ENCODE data around the gene WAC.

- TF ChIP-seq EP300 (IDR thresholded peaks at IDR 0.05; ENCODE audit: borderline replicate concordance in 1 of 2, control insufficient read depth in 1 of 2, low read depth in 2 of 2, low read length in 2 of 2), result no peak
- no peak for TF ChIP-seq CTCF (IDR thresholded peaks at IDR 0.05 in 2 of 3, conservative IDR thresholded peaks at IDR 0.05 in 1 of 3; ENCODE audit: control insufficient read depth in 2 of 3, extremely low read depth in 1 of 3, insufficient read depth in 1 of 3, low read depth in 3 of 3, low read length in 3 of 3)
- TF ChIP-seq NR2F1 (conservative IDR thresholded peaks at IDR 0.05), result no peak
- no peak for TF ChIP-seq CEBPB (IDR thresholded peaks at IDR 0.05; ENCODE audit: borderline replicate concordance in 1 of 2, low read depth in 2 of 2, low read length in 2 of 2)
- TF ChIP-seq SIN3A (IDR thresholded peaks at IDR 0.05; ENCODE audit: low read depth, low read length), result no peak
- TF ChIP-seq SMAD1 (IDR thresholded peaks at IDR 0.05; ENCODE audit: low read depth, partially characterized antibody), result no peak
- no peak for TF ChIP-seq ZNF274 (IDR thresholded peaks at IDR 0.05; ENCODE audit: insufficient read depth, insufficient read length)
- TF ChIP-seq JUND (IDR thresholded peaks at IDR 0.05; ENCODE audit: low read depth, low read length), result no peak
- no peak for TF ChIP-seq HDGF (IDR thresholded peaks at IDR 0.05)
These were observed 67.1 kb downstream of the WAC start for GRCh38 chr10:28600056-28600455.
